Placental pericyte (primary cell): Measurements from ENCODE around the gene GNAQ. TPM values are rescaled to one million over a fixed set of nuclear protein-coding genes. Genes with fewer than 3 reads are reported as not detected.

Source experiments
- total RNA-seq: library from RNA; depleted of rRNA; stranded (reverse); fragments of >200 nt; gene quantifications from 2 replicates; pipeline ENCODE4 v1.2.3, GENCODE V29; 2012

Gene GNAQ
- 30.4 and 36.9 TPM in 2 replicates for total RNA-seq

GRCh38 chr9:78031444-78031892 is at the start of gene GNAQ:
TSS of gene GNAQ (minus strand) at chr9:78031811. CDS start at chr9:78031235, 576 bp downstream.

Other genes with a start within 250 kb of the GNAQ start
- gene CEP78, start 204.3 kb upstream of the GNAQ start, total RNA-seq = 4.2 and 32.4 TPM in 2 replicates